ENCODE data around the gene RMND1. TPM values are rescaled to one million over a fixed set of nuclear protein-coding genes. Genes with fewer than 3 reads are reported as not detected.

The RMND1 gene
- total and polyA plus RNA-seq, 9 of the 15 experiments (the other 6 are each of a cell fraction or from before 2014, with no cell fraction given): 26.9 to 47.8 (median 36.2) TPM

- ATAC-seq (no peak), FAIRE-seq (no peak), DNase-seq (ENCODE audit: extremely low read depth in 1 of 4, low spot score in 3 of 4) (no peak)
- no peaks in the 10 kb centered on the region for H3K9me1 ChIP-seq (ENCODE audit: control insufficient read depth, insufficient read depth, low read length)
- no peak overlapping the region for H3K27ac ChIP-seq (ENCODE audit: extremely low read depth, low read depth, low read length)
- peaks cover 66% of the 10 kb centered on the region for H3K79me2 ChIP-seq (ENCODE audit: control insufficient read depth, insufficient read depth, low read length)
- CTCF ChIA-PET (ENCODE audit: low intra/inter-chr PET ratio): no interaction called here
- no TSS peak for BruUV-seq (replicated peaks)
- H4K20me1 ChIP-seq (replicated peaks; ENCODE audit: control insufficient read depth, insufficient read depth, low read length): no peaks in the 10 kb centered on the region
- peaks cover 11 to 12% of the 10 kb centered on the region in 2 experiments for H3K4me1 ChIP-seq (replicated peaks in 1 of 2; ENCODE audit: control insufficient read depth in 2 of 2, insufficient read depth in 2 of 2, low read length in 2 of 2)
- peaks cover 15% of the 10 kb centered on the region; the same call in 1 of the 3 replicates for H3K36me3 ChIP-seq (ENCODE audit: control insufficient read depth, insufficient read depth, low read length)
- H3K27me3 ChIP-seq (ENCODE audit: control insufficient read depth in 2 of 2, insufficient read depth in 2 of 2, low read length in 2 of 2): no peaks in the 10 kb centered on the region
- H3K4me3 ChIP-seq: no peak overlapping the region
- no peak overlapping the region for H2AFZ ChIP-seq (ENCODE audit: low read depth, low read length)
- H3K9ac ChIP-seq (ENCODE audit: insufficient read depth in 1 of 2, low read depth in 2 of 2, low read length in 2 of 2): no peak overlapping the region
- in situ Hi-C loops (cut with MboI): no loop called here
- H3K4me2 ChIP-seq (ENCODE audit: insufficient read depth, low read length): no peak overlapping the region
- POLR2A ChIA-PET: interaction anchor here (0.7 to 1.2 kb wide), 3 partner anchors 11 to 533 kb away, joined by 3 to 5 read pairs (median 3); no protein-coding TSS in a partner anchor
- intact Hi-C loops (cut with micrococcal nuclease): no loop called here
- WGBS (ENCODE audit: insufficient coverage, low coverage, missing lambda C conversion rate): 67% methylated on average over 3 of the region's 3 CpGs
- H3K9me3 ChIP-seq (replicated peaks; ENCODE audit: control insufficient read depth, insufficient read depth, low read depth, low read length): no peaks in the 10 kb centered on the region
- TF ChIP-seq HDAC6 (IDR thresholded peaks at IDR 0.05; ENCODE audit: low read depth, low read length) (no peak), PATZ1 (CRISPR knock-in tag; IDR thresholded peaks at IDR 0.05; ENCODE audit: borderline replicate concordance) (no peak), ZNF717 (CRISPR knock-in tag; IDR thresholded peaks at IDR 0.05) (no peak), CEBPZ (IDR thresholded peaks at IDR 0.05; ENCODE audit: borderline replicate concordance, low read depth, low read length) (no peak), TAF15 (IDR thresholded peaks at IDR 0.05; ENCODE audit: low read depth, low read length) (no peak), XRCC5 (IDR thresholded peaks at IDR 0.05; ENCODE audit: low read depth, low read length) (no peak), RERE (CRISPR knock-in tag; IDR thresholded peaks at IDR 0.05; ENCODE audit: borderline replicate concordance) (no peak), ZNF175 (CRISPR knock-in tag; IDR thresholded peaks at IDR 0.05; ENCODE audit: low read depth) (no peak), ZNF12 (CRISPR knock-in tag; IDR thresholded peaks at IDR 0.05) (no peak), USF1 (CRISPR knock-in tag; IDR thresholded peaks at IDR 0.05) (no peak)
Observed at GRCh38 chr6:151377095-151377494, 74.8 kb downstream of the RMND1 start.

All from K562 (cell line).